ENCODE data around the gene GPR12. TPM values are rescaled to one million over a fixed set of nuclear protein-coding genes. Genes with fewer than 3 reads are reported as not detected.

The GPR12 gene
- total and polyA plus RNA-seq, 10 of the 15 experiments (the other 5 are each of a cell fraction or from before 2014, with no cell fraction given), result not detected

DNA sequence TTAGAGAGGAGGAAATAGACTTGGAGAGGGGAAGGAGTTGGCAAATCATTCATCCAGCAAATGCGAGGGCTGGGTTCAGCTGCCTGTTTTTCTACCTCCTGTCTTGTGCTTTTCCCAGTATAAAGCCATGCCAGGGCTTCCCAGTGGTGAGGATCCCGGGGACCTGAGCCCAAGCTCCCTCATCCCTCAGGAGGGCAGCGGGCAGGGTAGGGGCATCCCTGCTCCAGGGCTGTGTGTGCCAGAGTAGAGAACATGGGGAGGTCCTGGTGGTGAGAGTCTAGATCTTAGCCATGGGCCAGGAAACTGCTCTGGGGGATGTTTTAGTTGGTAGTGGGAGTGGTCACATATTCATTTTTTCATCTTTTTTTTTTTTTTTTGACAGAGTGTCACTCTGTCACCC is 43.6 kb downstream of the GPR12 start:
- DNase-seq (ENCODE audit: low read depth, low spot score) (no peak), ATAC-seq (no peak), FAIRE-seq (no peak)
- BruUV-seq (replicated peaks), result no TSS peak
- in situ Hi-C loops (cut with MboI) (no loop called here), intact Hi-C loops (cut with micrococcal nuclease; ENCODE audit: unreplicated experiment) (no loop called here)
- Histone ChIP-seq H4K20me1 (ENCODE audit: control insufficient read depth, insufficient read depth) (no peaks in the 10 kb centered on the region), H3K27ac (ENCODE audit: control insufficient read depth, insufficient read depth) (no peak overlapping the region), H3K27me3 (replicated peaks in 1 of 2; ENCODE audit: control insufficient read depth in 2 of 2, insufficient read depth in 2 of 2, low read length in 1 of 2) (no peaks in the 10 kb centered on the region), H3K9me3 (replicated peaks; ENCODE audit: control insufficient read depth, insufficient read depth, low read length) (no peaks in the 10 kb centered on the region), H3K36me3 (ENCODE audit: control insufficient read depth in 2 of 2, insufficient read depth in 2 of 2, low read length in 1 of 2) (no peaks in the 10 kb centered on the region), H3K79me2 (ENCODE audit: control insufficient read depth, insufficient read depth, low read length) (no peaks in the 10 kb centered on the region), H2AFZ (ENCODE audit: control insufficient read depth, low read depth, low read length) (no peak overlapping the region), H3K9ac (ENCODE audit: control insufficient read depth, insufficient read depth, low read length) (no peak overlapping the region), H3K4me1 (ENCODE audit: control insufficient read depth, insufficient read depth, low read length) (peaks cover 7% of the 10 kb centered on the region), H3K4me2 (ENCODE audit: control insufficient read depth, insufficient read depth) (no peak overlapping the region), H3K4me3 (no peak overlapping the region)
- ChIA-PET SMC1A (ENCODE audit: uncharacterized antibody, unreplicated experiment) (no interaction called here), RAD21 (ENCODE audit: unreplicated experiment) (no interaction called here), POLR2A (no interaction called here), CTCF (no interaction called here)
- WGBS (ENCODE audit: insufficient coverage, insufficient replicate concordance, low lambda C conversion rate, missing lambda C conversion rate), result 15% methylated on average over 3 of the region's 3 CpGs
- no peak for TF ChIP-seq CBX5 (IDR thresholded peaks at IDR 0.05; ENCODE audit: low read depth)
- TF ChIP-seq CREB1 (IDR thresholded peaks at IDR 0.05; ENCODE audit: low read depth), result no peak
- TF ChIP-seq, protein P1, sequence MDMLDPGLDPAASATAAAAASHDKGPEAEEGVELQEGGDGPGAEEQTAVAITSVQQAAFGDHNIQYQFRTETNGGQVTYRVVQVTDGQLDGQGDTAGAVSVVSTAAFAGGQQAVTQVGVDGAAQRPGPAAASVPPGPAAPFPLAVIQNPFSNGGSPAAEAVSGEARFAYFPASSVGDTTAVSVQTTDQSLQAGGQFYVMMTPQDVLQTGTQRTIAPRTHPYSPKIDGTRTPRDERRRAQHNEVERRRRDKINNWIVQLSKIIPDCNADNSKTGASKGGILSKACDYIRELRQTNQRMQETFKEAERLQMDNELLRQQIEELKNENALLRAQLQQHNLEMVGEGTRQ (IDR thresholded peaks at IDR 0.05; ENCODE audit: borderline replicate concordance, low read depth, low read length), result no peak
- TF ChIP-seq MYB (IDR thresholded peaks at IDR 0.05; ENCODE audit: borderline replicate concordance, low read depth, low read length), result no peak
- TF ChIP-seq, protein P2, sequence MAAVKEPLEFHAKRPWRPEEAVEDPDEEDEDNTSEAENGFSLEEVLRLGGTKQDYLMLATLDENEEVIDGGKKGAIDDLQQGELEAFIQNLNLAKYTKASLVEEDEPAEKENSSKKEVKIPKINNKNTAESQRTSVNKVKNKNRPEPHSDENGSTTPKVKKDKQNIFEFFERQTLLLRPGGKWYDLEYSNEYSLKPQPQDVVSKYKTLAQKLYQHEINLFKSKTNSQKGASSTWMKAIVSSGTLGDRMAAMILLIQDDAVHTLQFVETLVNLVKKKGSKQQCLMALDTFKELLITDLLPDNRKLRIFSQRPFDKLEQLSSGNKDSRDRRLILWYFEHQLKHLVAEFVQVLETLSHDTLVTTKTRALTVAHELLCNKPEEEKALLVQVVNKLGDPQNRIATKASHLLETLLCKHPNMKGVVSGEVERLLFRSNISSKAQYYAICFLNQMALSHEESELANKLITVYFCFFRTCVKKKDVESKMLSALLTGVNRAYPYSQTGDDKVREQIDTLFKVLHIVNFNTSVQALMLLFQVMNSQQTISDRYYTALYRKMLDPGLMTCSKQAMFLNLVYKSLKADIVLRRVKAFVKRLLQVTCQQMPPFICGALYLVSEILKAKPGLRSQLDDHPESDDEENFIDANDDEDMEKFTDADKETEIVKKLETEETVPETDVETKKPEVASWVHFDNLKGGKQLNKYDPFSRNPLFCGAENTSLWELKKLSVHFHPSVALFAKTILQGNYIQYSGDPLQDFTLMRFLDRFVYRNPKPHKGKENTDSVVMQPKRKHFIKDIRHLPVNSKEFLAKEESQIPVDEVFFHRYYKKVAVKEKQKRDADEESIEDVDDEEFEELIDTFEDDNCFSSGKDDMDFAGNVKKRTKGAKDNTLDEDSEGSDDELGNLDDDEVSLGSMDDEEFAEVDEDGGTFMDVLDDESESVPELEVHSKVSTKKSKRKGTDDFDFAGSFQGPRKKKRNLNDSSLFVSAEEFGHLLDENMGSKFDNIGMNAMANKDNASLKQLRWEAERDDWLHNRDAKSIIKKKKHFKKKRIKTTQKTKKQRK (IDR thresholded peaks at IDR 0.05; ENCODE audit: low read depth, low read length), result no peak
- no peak for TF ChIP-seq FOXM1 (IDR thresholded peaks at IDR 0.05; ENCODE audit: low read depth, low read length)
- TF ChIP-seq, protein P3, sequence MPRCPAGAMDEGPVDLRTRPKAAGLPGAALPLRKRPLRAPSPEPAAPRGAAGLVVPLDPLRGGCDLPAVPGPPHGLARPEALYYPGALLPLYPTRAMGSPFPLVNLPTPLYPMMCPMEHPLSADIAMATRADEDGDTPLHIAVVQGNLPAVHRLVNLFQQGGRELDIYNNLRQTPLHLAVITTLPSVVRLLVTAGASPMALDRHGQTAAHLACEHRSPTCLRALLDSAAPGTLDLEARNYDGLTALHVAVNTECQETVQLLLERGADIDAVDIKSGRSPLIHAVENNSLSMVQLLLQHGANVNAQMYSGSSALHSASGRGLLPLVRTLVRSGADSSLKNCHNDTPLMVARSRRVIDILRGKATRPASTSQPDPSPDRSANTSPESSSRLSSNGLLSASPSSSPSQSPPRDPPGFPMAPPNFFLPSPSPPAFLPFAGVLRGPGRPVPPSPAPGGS (IDR thresholded peaks at IDR 0.05; ENCODE audit: borderline replicate concordance, insufficient read depth, low read depth, low read length, poor library complexity, severe bottlenecking), result no peak
- TF ChIP-seq, protein P4, sequence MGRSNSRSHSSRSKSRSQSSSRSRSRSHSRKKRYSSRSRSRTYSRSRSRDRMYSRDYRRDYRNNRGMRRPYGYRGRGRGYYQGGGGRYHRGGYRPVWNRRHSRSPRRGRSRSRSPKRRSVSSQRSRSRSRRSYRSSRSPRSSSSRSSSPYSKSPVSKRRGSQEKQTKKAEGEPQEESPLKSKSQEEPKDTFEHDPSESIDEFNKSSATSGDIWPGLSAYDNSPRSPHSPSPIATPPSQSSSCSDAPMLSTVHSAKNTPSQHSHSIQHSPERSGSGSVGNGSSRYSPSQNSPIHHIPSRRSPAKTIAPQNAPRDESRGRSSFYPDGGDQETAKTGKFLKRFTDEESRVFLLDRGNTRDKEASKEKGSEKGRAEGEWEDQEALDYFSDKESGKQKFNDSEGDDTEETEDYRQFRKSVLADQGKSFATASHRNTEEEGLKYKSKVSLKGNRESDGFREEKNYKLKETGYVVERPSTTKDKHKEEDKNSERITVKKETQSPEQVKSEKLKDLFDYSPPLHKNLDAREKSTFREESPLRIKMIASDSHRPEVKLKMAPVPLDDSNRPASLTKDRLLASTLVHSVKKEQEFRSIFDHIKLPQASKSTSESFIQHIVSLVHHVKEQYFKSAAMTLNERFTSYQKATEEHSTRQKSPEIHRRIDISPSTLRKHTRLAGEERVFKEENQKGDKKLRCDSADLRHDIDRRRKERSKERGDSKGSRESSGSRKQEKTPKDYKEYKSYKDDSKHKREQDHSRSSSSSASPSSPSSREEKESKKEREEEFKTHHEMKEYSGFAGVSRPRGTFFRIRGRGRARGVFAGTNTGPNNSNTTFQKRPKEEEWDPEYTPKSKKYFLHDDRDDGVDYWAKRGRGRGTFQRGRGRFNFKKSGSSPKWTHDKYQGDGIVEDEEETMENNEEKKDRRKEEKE (IDR thresholded peaks at IDR 0.05), result no peak
- TF ChIP-seq, protein P5, sequence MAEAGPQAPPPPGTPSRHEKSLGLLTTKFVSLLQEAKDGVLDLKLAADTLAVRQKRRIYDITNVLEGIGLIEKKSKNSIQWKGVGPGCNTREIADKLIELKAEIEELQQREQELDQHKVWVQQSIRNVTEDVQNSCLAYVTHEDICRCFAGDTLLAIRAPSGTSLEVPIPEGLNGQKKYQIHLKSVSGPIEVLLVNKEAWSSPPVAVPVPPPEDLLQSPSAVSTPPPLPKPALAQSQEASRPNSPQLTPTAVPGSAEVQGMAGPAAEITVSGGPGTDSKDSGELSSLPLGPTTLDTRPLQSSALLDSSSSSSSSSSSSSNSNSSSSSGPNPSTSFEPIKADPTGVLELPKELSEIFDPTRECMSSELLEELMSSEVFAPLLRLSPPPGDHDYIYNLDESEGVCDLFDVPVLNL (IDR thresholded peaks at IDR 0.05; ENCODE audit: low read depth, low read length), result no peak

Data from GM12878 (cell line).